ENCODE measurements around the gene NUCB2.

DNA sequence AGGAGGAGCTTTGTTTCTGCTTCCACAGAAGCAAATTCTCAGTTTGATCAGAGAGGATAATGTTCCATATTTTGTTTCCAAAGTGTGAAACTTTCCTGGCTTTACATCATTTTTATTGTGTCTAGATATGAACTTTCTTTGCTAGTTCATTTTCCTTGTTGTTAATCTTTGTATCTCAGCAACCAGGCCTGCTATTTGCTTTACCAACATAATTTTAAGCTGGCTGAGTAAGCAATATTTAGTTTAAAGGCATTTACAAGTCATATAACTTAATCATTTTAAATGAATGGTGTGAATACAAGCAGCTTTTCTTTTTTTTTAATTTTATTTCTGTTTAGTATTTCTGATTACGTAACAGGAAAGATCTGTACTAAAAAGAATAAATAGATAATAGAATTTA is 15.2 kb downstream of the NUCB2 start:
- TF ChIP-seq CTCF (optimal IDR thresholded peaks at IDR 0.05 in 1 of 3, IDR thresholded peaks at IDR 0.05 in 1 of 3, conservative IDR thresholded peaks at IDR 0.05 in 1 of 3; ENCODE audit: extremely low read depth in 1 of 3, insufficient read depth in 2 of 3, low read length in 3 of 3) (no peak), EZH2 (IDR thresholded peaks at IDR 0.05; ENCODE audit: low read length) (no peak)
